GM18870 (cell line): ENCODE results near the gene CELF5.

Source experiments
- ATAC-seq: cut with Tn5 transposase; IDR thresholded peaks from one replicate; pipeline ENCODE4 v1.9.1; 2021; ENCODE audit warnings: moderate library complexity; ENCODE audit not compliant: unreplicated experiment

Gene CELF5

GRCh38 chr19:3224346-3225168 lies at the start of gene CELF5:
Gene CELF5 (plus strand): TSS chr19:3224661. CDS start chr19:3224740, 79 bp downstream.
- ATAC-seq = no peak

DNA sequence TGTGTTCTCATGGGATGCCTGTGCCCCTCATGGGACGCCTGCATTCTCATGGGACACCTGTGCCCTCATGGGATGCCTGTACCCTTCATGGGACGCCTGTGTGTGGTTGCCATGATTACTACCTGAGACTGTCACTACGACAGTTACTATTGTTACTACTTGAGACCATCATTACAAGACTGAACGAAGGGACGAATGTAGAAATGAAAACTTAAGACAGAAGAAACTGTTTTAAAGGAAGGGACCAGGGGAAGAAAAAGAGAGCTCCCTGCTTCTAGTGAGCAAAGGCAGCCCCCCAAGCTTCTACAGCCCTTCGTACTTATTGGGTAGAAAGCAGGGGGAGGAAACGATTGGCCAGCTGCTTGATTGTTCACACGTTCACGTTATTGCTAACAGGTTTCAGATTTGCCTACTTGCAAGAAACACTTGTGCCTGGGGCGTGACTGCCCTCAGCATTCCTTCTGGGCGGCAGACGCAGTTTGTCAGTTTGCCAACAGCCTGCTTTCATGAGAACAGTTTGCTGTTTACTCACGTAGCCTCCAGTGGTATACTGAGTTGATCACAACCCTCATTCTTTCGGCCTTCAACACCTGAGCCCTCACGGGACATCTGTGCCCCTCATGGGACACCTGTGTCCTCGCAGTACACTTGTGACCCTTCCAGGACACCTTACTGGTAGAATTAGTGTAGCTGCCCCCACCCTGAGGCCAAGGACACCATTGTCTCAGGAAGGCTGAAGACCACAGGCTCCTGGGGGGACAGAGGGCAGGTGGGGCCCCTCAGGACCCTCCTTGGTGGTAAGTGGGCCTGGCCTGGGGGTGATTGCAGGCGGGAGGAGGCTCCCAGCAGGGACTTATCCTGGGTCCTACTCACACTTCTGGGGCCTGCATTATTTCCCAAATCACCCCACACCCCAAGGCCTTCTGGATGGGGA lies 48.4 kb upstream of the CELF5 start:
- ATAC-seq = no peak

GRCh38 chr19:3176715-3177501 lies 47.6 kb upstream of the CELF5 start:
- ATAC-seq = no peak

GRCh38 chr19:3178377-3178972 lies 46.0 kb upstream of the CELF5 start, which contains the start of gene S1PR4:
Gene S1PR4 (plus strand): TSS chr19:3178769. CDS start chr19:3178793, 24 bp downstream.
- no peak for ATAC-seq

DNA sequence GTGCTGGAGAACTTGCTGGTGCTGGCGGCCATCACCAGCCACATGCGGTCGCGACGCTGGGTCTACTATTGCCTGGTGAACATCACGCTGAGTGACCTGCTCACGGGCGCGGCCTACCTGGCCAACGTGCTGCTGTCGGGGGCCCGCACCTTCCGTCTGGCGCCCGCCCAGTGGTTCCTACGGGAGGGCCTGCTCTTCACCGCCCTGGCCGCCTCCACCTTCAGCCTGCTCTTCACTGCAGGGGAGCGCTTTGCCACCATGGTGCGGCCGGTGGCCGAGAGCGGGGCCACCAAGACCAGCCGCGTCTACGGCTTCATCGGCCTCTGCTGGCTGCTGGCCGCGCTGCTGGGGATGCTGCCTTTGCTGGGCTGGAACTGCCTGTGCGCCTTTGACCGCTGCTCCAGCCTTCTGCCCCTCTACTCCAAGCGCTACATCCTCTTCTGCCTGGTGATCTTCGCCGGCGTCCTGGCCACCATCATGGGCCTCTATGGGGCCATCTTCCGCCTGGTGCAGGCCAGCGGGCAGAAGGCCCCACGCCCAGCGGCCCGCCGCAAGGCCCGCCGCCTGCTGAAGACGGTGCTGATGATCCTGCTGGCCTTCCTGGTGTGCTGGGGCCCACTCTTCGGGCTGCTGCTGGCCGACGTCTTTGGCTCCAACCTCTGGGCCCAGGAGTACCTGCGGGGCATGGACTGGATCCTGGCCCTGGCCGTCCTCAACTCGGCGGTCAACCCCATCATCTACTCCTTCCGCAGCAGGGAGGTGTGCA lies 45.3 kb upstream of the CELF5 start:
- no peak for ATAC-seq

DNA sequence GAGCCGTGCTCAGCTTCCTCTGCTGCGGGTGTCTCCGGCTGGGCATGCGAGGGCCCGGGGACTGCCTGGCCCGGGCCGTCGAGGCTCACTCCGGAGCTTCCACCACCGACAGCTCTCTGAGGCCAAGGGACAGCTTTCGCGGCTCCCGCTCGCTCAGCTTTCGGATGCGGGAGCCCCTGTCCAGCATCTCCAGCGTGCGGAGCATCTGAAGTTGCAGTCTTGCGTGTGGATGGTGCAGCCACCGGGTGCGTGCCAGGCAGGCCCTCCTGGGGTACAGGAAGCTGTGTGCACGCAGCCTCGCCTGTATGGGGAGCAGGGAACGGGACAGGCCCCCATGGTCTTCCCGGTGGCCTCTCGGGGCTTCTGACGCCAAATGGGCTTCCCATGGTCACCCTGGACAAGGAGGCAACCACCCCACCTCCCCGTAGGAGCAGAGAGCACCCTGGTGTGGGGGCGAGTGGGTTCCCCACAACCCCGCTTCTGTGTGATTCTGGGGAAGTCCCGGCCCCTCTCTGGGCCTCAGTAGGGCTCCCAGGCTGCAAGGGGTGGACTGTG lies 44.6 kb upstream of the CELF5 start:
- ATAC-seq = no peak

DNA sequence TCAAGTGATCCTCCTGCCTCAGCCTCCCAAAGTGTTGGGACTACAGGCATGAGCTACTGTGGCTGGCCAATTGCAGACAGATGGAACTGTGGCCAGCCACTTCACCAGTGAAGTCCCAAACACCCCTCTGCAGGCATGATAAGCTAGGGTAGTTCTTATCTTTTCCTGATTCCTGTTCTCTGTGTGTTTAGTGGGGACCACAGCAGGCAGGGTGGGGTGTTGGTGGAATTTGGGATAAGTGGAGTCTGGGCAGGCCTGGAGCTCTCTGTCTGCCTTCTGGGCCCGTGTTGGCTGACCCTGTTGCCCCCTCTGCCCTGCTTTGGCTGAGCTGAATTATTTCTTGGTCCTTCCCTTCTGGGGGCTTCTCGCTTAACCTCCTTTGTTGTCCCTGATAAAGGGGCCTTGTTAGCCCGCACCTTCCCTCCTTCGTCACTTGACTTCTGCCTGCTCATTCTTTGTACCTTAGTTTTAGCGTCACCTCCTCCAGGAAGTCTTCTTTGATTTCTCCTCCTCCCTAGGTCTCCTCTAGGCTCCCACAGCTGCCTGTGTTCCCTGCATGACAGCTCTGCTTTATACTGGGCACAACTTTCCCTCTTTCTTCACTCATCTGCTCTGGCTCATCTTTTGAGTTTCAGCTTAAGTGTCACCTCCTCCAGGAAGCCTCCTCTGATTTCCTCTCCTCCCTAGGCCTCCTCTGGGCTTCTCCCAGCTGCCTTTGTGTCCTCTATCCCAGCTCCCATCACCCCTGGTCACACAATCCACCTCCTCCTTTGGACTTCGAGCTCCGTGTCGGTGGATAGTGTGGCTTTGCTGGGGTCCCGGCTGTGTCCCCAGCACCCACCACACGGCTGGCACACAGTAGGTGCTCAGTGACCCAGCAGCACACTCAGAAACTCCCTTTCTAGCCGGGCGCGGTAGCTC lies 40.5 kb upstream of the CELF5 start:
- no peak for ATAC-seq

- peak; percentile 12 for ATAC-seq
These were observed 39.5 kb upstream of the CELF5 start for GRCh38 chr19:3184847-3185460.

DNA sequence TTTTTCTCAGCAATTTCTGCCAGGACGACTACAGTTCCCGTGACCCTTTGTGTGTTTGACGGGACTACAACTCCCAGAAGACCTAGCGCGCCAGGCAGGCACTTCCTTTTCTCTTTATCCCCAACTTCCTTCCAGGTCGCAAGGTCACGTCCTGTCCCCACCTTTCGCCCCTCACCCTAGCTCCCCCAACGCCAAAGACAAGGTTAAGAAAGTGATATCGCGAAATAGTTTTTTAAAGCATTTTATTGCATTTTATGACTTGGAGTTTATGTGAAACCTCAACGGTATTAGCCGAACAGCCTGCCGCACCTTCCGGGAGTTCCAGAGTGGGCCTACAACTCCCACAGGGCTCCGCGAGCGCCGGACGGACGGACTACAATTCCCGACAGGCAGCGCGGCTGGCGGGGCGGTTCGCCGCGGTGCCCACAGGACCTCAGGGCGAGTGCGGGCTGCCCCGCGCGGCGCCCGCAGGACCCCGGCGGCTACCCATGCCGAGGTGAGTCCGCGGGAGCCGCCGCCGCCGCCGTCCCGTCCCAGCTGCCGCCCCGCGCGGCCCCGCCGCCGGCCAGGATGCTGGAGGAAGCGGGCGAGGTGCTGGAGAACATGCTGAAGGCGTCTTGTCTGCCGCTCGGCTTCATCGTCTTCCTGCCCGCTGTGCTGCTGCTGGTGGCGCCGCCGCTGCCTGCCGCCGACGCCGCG lies 38.9 kb upstream of the CELF5 start, which contains the start of gene NCLN:
TSS of gene NCLN (plus strand) at position 470 of the 699 bp plus-strand sequence. CDS start at position 571, 101 bp downstream.
- peak; percentile 63 for ATAC-seq

DNA sequence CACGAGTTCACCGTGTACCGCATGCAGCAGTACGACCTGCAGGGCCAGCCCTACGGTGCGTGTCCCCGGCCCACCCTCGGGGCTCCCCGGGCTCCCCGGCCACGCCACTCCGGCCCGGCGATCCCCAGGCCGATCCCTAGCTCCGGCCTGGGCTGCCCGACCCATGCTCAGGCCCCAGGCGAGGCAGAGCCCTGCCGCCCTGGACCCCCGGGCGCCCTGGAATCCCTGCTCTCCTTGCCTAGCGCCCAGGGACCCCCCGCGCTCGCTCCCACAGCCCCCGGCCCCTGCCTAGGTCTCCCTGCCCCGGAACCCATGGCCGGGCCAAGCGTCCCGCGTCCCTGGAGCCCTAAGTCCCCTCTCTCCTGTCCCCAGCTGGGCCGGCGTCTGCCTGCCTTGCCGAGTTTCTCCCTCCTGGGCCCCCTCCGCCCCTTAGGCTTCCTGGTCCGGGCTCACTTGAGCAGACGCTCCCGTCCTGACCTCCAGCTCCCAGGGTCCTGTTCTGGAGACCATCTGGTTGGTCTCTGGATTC lies 38.2 kb upstream of the CELF5 start:
- peak; percentile 14 for ATAC-seq

DNA sequence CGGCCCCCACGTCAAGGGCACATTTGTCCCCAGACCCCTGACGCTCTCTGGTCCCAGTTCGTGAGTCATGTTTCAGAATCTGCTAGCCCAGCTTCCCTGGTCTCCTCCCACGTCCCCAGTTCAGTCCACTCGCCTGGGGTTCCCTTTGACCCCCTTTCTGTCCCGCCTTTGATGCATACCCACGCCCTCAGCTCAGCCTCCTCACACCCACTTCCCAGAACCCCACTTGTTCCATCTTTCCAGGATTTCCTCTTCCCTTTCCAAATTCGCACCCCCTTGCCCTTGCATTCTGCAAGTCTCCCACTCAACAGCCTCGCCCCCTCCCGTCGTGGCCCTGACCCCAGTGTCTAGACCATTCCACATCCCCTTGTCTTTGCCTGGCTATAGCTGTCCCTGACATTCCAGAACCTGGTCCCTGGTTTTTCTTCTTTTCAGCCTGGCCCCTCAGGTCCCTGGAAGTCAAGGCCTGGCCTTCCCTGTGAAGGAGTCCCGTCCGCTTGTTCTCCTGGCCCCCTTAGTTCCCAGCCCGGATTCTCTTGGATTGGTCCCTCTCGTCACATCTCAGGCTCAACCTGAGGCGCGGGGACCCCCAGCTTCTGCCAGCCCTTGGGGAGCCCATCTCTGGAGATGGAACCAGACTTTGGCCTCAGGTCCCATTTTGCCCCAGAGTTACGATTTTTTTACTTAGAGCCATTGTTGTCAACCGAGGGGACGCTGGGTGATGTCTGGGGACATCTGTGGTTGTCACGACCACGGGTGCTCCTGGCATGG lies 37.4 kb upstream of the CELF5 start:
- no peak for ATAC-seq

GRCh38 chr19:3187662-3188511 lies 36.6 kb upstream of the CELF5 start:
- no peak for ATAC-seq

DNA sequence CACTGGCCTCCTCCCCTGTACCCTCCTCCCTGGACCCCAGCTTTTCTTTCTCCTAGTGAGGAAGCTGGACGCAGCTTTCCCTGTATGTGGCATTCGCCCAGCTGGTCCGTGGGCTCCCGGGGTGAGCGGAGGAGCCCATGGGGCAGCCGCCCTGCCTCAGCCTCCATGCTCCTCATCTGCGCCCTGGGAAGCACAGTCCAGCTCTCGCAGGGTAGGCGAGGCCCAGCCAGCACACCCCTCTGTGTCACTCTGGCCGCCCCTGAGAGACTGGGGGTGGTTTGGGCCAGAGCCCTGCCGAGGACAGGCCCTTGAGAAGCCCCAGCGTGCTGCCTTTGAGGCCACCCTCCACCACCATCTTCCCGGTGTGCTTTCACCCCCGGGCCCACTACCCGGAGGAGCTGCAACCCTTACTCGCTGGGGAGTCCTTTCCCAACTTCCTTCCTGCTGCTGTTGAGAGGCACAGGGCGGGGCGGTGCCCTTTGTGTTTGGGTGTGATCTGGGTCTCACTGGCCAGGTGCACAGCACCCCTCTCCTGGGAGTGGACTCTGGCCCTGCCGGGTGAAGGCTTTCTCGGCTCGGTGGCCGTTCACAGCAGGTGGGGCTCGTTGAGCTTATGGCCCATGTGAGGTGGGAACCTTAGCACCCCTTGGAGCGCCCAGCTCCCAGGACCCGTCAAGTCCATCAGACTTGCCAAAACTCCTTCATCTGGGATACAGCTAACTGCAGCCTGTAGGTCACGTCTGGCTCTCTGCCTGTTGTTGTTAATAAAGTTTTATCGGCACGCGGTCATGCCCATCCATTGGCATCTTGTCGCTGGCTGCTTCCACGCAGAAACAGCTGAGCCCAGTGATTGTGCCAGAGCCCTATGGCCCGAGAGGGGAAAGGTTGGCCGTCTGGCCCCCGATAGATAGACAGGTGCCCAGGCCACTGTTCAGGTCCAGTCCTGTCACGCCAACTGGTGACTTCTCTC lies 35.5 kb upstream of the CELF5 start:
- ATAC-seq = no peak
